DOHH2 (cell line): Measurements from ENCODE around the gene ADM5.

Source experiments
- H3F3A ChIP-seq: fragments of 200-600 bp; sonication (generic), shearing (Covaris generic); 2 replicates; pipeline ENCODE4 v1.6.0; 2016; ENCODE audit warnings: antibody characterized with exemption, mild to moderate bottlenecking; ENCODE audit not compliant: control insufficient read depth, insufficient read depth
- H3K27ac ChIP-seq: fragments of 200-600 bp; sonication (generic); 2 replicates; pipeline ENCODE4 v1.5.1; 2014; ENCODE audit warnings: low read depth, mild to moderate bottlenecking, low read length, moderate library complexity
- H3K27me3 ChIP-seq: fragments of 200-600 bp; sonication (generic); 2 replicates; pipeline ENCODE4 v1.6.1; 2014; ENCODE audit warnings: mild to moderate bottlenecking, low read length, mixed read lengths; ENCODE audit not compliant: control insufficient read depth
- H3K36me3 ChIP-seq: fragments of 200-600 bp; sonication (generic); 2 replicates; pipeline ENCODE4 v1.6.1; 2014; ENCODE audit warnings: mild to moderate bottlenecking, low read length, moderate library complexity, mixed read lengths; ENCODE audit not compliant: control insufficient read depth
- H3K4me1 ChIP-seq: fragments of 200-600 bp; sonication (generic); 2 replicates; pipeline ENCODE4 v1.6.1; 2014; ENCODE audit warnings: mild to moderate bottlenecking, low read length, mixed read lengths; ENCODE audit not compliant: control insufficient read depth
- H3K4me2 ChIP-seq: fragments of 200-600 bp; sonication (generic); 2 replicates; pipeline ENCODE4 v1.6.0; 2014; ENCODE audit warnings: mild to moderate bottlenecking, low read length, moderate library complexity
- H3K4me3 ChIP-seq: fragments of 200-600 bp; sonication (generic); 2 replicates; pipeline ENCODE4 v1.5.1; 2014; ENCODE audit warnings: mild to moderate bottlenecking, low read length, mixed read lengths
- H3K79me2 ChIP-seq: fragments of 200-600 bp; sonication (generic); 2 replicates; pipeline ENCODE4 v1.6.1; 2014; ENCODE audit warnings: mild to moderate bottlenecking, low read length, mixed read lengths; ENCODE audit not compliant: control insufficient read depth
- H3K9me2 ChIP-seq: fragments of 200-600 bp; sonication (generic); replicated peaks from 2 replicates; pipeline ENCODE4 v1.6.1; 2014; ENCODE audit warnings: mild to moderate bottlenecking, low read length, mixed read lengths; ENCODE audit not compliant: control insufficient read depth
- H3K9me3 ChIP-seq: fragments of 200-600 bp; sonication (generic); 2 replicates; pipeline ENCODE4 v1.6.1; 2014; ENCODE audit warnings: antibody characterized with exemption, low read length, mixed read lengths; ENCODE audit not compliant: control insufficient read depth, insufficient read depth
- H4K20me1 ChIP-seq: fragments of 200-600 bp; sonication (generic); 2 replicates; pipeline ENCODE4 v1.6.0; 2014; ENCODE audit warnings: low read depth, mild to moderate bottlenecking, antibody characterized with exemption, low read length, moderate library complexity; ENCODE audit not compliant: control insufficient read depth, insufficient read depth
- EZH2phosphoT487 ChIP-seq: fragments of 200-600 bp; sonication (generic); IDR thresholded peaks from 2 replicates; pipeline ENCODE4 v1.6.1; 2017; ENCODE audit warnings: borderline replicate concordance, mild to moderate bottlenecking, antibody characterized with exemption, low read length, moderate library complexity, mixed read lengths
- TF ChIP-seq, protein P1 (sequence below): fragments of 200-600 bp; sonication (generic); IDR thresholded peaks from one replicate; pipeline ENCODE4 v1.5.1; 2014; ENCODE audit warnings: antibody characterized with exemption, mild to moderate bottlenecking, low read depth, low read length; ENCODE audit not compliant: poor library complexity, severe bottlenecking

Gene ADM5

DNA sequence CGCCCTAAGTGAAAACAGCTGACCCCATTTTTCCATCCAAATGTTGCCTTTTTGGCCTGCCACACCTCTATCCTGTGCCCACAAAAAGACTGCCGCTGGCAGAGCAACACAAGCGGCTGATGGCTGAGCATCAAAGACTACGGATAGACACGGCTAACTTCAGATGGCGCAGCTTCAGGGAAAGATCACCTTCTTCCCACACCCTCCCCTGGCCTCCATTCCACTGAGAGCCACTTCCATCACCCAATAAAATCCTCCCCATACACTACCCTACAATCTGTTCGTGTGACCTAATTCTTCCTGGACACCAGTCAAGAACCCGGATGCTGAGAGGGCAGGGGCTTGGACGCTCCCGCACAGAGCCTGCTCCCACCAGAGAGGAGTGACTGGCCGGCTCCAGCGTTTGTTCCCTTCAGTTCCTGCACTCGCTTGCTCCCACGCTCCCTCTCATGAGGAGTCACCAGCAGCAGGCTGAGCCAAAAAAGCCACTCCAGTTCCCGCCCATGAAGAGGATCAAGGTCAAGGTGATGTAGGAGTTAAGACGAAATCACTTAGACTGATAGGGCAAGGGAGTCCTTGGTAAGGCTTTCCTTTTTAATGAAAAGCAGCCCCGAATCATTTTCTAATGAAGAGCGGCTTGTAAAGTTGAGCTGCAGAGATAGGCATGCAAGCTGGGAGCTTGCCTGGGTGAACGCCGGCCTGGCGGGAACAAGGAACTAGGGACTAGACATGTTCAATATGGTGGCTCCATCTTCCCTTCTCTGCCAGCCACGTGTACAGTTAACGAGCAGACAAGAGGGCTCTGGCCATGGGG is 38.0 kb downstream of the ADM5 start:
- TF ChIP-seq, protein P1, sequence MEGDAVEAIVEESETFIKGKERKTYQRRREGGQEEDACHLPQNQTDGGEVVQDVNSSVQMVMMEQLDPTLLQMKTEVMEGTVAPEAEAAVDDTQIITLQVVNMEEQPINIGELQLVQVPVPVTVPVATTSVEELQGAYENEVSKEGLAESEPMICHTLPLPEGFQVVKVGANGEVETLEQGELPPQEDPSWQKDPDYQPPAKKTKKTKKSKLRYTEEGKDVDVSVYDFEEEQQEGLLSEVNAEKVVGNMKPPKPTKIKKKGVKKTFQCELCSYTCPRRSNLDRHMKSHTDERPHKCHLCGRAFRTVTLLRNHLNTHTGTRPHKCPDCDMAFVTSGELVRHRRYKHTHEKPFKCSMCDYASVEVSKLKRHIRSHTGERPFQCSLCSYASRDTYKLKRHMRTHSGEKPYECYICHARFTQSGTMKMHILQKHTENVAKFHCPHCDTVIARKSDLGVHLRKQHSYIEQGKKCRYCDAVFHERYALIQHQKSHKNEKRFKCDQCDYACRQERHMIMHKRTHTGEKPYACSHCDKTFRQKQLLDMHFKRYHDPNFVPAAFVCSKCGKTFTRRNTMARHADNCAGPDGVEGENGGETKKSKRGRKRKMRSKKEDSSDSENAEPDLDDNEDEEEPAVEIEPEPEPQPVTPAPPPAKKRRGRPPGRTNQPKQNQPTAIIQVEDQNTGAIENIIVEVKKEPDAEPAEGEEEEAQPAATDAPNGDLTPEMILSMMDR: no peak
- no peak for TF ChIP-seq EZH2phosphoT487

DNA sequence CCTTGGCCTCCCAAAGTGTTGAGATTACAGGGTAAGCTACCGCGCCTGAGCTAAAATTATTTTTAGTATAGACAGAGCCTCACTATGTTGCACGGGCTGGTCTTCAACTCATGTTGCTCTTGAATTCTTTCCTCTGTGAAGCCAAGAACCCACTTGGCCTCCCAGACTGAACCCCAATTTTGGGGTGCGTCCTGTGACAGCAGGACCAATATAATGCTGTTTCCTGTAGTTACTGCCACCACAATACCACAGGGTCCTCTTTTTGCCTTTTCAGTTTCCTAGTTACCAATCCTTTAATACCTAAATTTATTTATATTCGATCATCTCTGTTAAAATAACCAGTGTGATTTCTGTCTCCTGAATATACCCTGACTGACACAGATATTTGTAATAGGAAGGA is 40.8 kb downstream of the ADM5 start:
- H3K4me1 ChIP-seq: no peaks in the 10 kb centered on the region
- no peak overlapping the region for H3K27ac ChIP-seq
- no peak overlapping the region for H3K4me2 ChIP-seq
- no peak for TF ChIP-seq EZH2phosphoT487
- TF ChIP-seq, protein P1: no peak
- no peaks in the 10 kb centered on the region for H3K9me2 ChIP-seq
- H4K20me1 ChIP-seq: no peaks in the 10 kb centered on the region
- H3K79me2 ChIP-seq: no peaks in the 10 kb centered on the region
- no peaks in the 10 kb centered on the region for H3K9me3 ChIP-seq
- H3K27me3 ChIP-seq: no peaks in the 10 kb centered on the region
- H3F3A ChIP-seq: no peaks in the 10 kb centered on the region
- no peaks in the 10 kb centered on the region for H3K36me3 ChIP-seq
- no peak overlapping the region for H3K4me3 ChIP-seq

More for the DNA sequence above, 38.0 kb downstream of the ADM5 start:
- Histone ChIP-seq H3K9me2 (no peaks in the 10 kb centered on the region), H3K36me3 (no peaks in the 10 kb centered on the region), H3K4me1 (no peaks in the 10 kb centered on the region), H3F3A (no peaks in the 10 kb centered on the region), H4K20me1 (no peaks in the 10 kb centered on the region), H3K27ac (no peak overlapping the region), H3K9me3 (no peaks in the 10 kb centered on the region), H3K27me3 (no peaks in the 10 kb centered on the region), H3K4me2 (no peak overlapping the region), H3K79me2 (no peaks in the 10 kb centered on the region), H3K4me3 (no peak overlapping the region)

DNA sequence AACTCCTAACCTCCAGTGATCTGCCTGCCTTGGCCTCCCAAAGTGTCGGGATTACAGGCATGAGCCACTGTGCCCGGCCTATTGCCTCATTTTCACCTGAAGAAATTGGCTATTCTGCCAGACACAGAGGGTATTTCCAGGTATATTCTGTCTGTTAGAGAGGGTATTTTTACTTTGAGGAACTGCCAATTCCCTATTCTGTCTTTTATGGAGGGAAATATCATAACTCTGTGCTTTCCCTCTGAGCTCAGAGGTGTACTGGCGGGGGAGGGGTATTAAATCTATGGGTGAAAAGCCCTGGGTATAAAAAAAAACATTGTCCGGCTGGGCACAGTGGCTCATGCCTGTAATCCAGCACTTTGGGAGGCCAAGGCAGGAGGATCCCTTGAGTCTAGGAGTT is 48.9 kb downstream of the ADM5 start:
- H3K9me2 ChIP-seq: no peaks in the 10 kb centered on the region
- TF ChIP-seq, protein P1: no peak
- TF ChIP-seq EZH2phosphoT487: no peak
- H3K27ac ChIP-seq: no peak overlapping the region
- no peak overlapping the region for H3K4me2 ChIP-seq
- H3K4me1 ChIP-seq: no peaks in the 10 kb centered on the region
- H3K4me3 ChIP-seq: no peak overlapping the region
- H4K20me1 ChIP-seq: no peaks in the 10 kb centered on the region
- no peaks in the 10 kb centered on the region for H3F3A ChIP-seq
- H3K27me3 ChIP-seq: no peaks in the 10 kb centered on the region
- H3K9me3 ChIP-seq: no peaks in the 10 kb centered on the region
- H3K79me2 ChIP-seq: no peaks in the 10 kb centered on the region
- no peaks in the 10 kb centered on the region for H3K36me3 ChIP-seq
